Loucy (cell line): ENCODE data around the gene VRK2.
"Not testable (repeated sequence)": the region's sequence is repeated elsewhere in the genome, so short reads cannot be mapped to it uniquely, and the experiment has no call there.

Source experiments
- CTCF ChIP-seq: fragments of 200-600 bp; sonication (generic); conservative IDR thresholded peaks from 2 replicates; pipeline ENCODE4 v1.5.1; 2014; ENCODE audit warnings: mild to moderate bottlenecking, antibody characterized with exemption, low read length
- EZH2phosphoT487 ChIP-seq: fragments of 200-600 bp; IDR thresholded peaks from 2 replicates; pipeline ENCODE4 v1.6.1; 2018; ENCODE audit warnings: antibody characterized with exemption, mild to moderate bottlenecking, moderate library complexity, borderline replicate concordance

DNA sequence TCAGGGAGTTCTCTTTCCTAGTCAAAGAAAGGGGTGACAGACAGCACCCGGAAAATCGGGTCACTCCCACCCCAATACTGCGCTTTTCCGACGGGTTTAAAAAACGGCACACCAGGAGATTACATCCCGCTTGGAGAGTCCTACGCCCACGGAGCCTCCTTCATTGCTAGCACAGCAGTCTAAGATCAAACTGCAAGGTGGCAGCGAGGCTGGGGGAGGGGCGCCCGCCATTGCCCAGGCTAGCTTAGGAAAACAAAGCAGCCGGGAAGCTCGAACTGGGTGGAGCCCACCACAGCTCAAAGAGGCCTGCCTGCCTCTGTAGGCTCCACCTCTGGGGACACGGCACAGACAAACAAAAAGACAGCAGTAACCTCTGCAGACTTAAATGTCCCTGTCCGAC, 125.2 kb downstream of the VRK2 start:
- not testable (repeated sequence) for TF ChIP-seq CTCF, EZH2phosphoT487
